GM15510 (cell line): ENCODE data around the gene HBG2.

Experiments
- POLR2A ChIP-seq: IDR thresholded peaks from 3 replicates; pipeline ENCODE4 v1.6.1; 2011; ENCODE audit warnings: borderline replicate concordance; ENCODE audit not compliant: insufficient read length; ENCODE audit errors: extremely low read depth

Gene HBG2

GRCh38 chr11:5286351-5286750, 31.8 kb upstream of the HBG2 start:
- no peak for TF ChIP-seq POLR2A

GRCh38 chr11:5285703-5286340, 31.2 kb upstream of the HBG2 start:
- TF ChIP-seq POLR2A, result no peak

GRCh38 chr11:5284637-5285036, 30.1 kb upstream of the HBG2 start:
- TF ChIP-seq POLR2A, result no peak

- no peak for TF ChIP-seq POLR2A
These were observed 29.3 kb upstream of the HBG2 start for GRCh38 chr11:5283882-5284281.

- TF ChIP-seq POLR2A, result no peak
These were observed 28.5 kb upstream of the HBG2 start for GRCh38 chr11:5283086-5283485.

- no peak for TF ChIP-seq POLR2A
These were observed 28.0 kb upstream of the HBG2 start for GRCh38 chr11:5282628-5283027.

GRCh38 chr11:5281596-5281995, 27.0 kb upstream of the HBG2 start:
- TF ChIP-seq POLR2A, result no peak

GRCh38 chr11:5280582-5281102, 26.1 kb upstream of the HBG2 start:
- TF ChIP-seq POLR2A, result no peak

- no peak for TF ChIP-seq POLR2A
These were observed 25.0 kb upstream of the HBG2 start for GRCh38 chr11:5279471-5280090.

GRCh38 chr11:5277807-5278382, 23.3 kb upstream of the HBG2 start:
- no peak for TF ChIP-seq POLR2A

GRCh38 chr11:5276697-5277096, 22.1 kb upstream of the HBG2 start:
- TF ChIP-seq POLR2A, result no peak

- no peak for TF ChIP-seq POLR2A
These were observed 21.0 kb upstream of the HBG2 start for GRCh38 chr11:5275369-5276110.

- TF ChIP-seq POLR2A, result no peak
These were observed 19.8 kb upstream of the HBG2 start for GRCh38 chr11:5274395-5274794.

- TF ChIP-seq POLR2A, result no peak
These were observed 17.9 kb upstream of the HBG2 start for GRCh38 chr11:5272395-5273017.

- TF ChIP-seq POLR2A, result no peak
These were observed 15.2 kb upstream of the HBG2 start, which contains the start of gene HBE1 for GRCh38 chr11:5269715-5270147. Gene HBE1 (minus strand): TSS chr11:5269945. CDS start chr11:5269890, 55 bp downstream.
